Lower leg skin (tissue), 4 donors: Measurements from ENCODE around the gene GARIN5B. TPM values are rescaled to one million over a fixed set of nuclear protein-coding genes. Genes with fewer than 3 reads are reported as not detected.
"Not testable (repeated sequence)": the region's sequence is repeated elsewhere in the genome, so short reads cannot be mapped to it uniquely, and the experiment has no call there.

Source experiments
- DNase-seq, 2 donors: peaks; one replicate each; pipeline ENCODE4 v3.0.0-alpha.2; 2019; ENCODE audit warnings: low spot score in 2 of 2
- H3K4me3 ChIP-seq: fragments of 200-600 bp; sonication (generic); 2 replicates; pipeline ENCODE4 v1.5.1; 2017; ENCODE audit warnings: mild to moderate bottlenecking, low read depth; ENCODE audit not compliant: poor library complexity, severe bottlenecking
- CTCF ChIP-seq, 3 donors: fragments of 450-650 bp; IDR thresholded peaks; one replicate each; pipeline ENCODE4 v1.5.1; 2016; ENCODE audit warnings: antibody characterized with exemption in 3 of 3, mild to moderate bottlenecking in 3 of 3, moderate library complexity in 2 of 3
- POLR2A ChIP-seq, 2 donors: fragments of 450-650 bp; IDR thresholded peaks; one replicate each; pipeline ENCODE4 v1.6.1; 2016 to 2017; ENCODE audit warnings: antibody characterized with exemption in 2 of 2, mild to moderate bottlenecking in 1 of 2, moderate library complexity in 1 of 2
- WGBS, 2 donors: methylation state at CpG; one replicate each; pipeline ENCODE4 v1.1.5; 2018; 5-methylcytosine and 5-hydroxymethylcytosine counted together
- intact Hi-C: fragments of 100-400 bp; cut with DNase I; formaldehyde crosslinking; loops from one replicate; pipeline ENCODE4 v1.15.0; 2023; ENCODE audit warnings: low total_unique reads
- total RNA-seq, 4 donors: library from RNA; depleted of rRNA; stranded (reverse); fragments of >200 nt; gene quantifications; one replicate each; pipeline ENCODE4 v1.1.0, GENCODE V29; 2016

GARIN5B gene
- not detected for total RNA-seq

- TF ChIP-seq POLR2A (IDR thresholded peaks at IDR 0.05): no peak
- no peak for TF ChIP-seq CTCF (IDR thresholded peaks at IDR 0.05)
- no peak within 1 kb of the TSS for H3K4me3 ChIP-seq
- intact Hi-C loops: no loop called here
- WGBS, 2 donors: 83 to 84% methylated on average over 23 to 27 of the region's 27 CpGs
- DNase-seq: no peak
Measured at GRCh38 chr19:55362990-55363716, at the start of gene GARIN5B. Gene GARIN5B (minus strand): TSS chr19:55363260. CDS start chr19:55363066, 194 bp downstream.

GRCh38 chr19:55410168-55410567 is 47.1 kb upstream of the GARIN5B start:
- DNase-seq: no peak
- intact Hi-C loops: no loop called here
- TF ChIP-seq POLR2A (IDR thresholded peaks at IDR 0.05) (no peak), CTCF (IDR thresholded peaks at IDR 0.05) (no peak)
- no peak overlapping the region for H3K4me3 ChIP-seq
- 96 to 98% methylated on average over 2 of the region's 2 CpGs for WGBS, 2 donors

- DNase-seq, H3K4me3 ChIP-seq: not testable (repeated sequence)
- 89 to 91% methylated on average over 8 of the region's 8 CpGs for WGBS, 2 donors
- intact Hi-C loops: loop anchor here (5.0 kb wide), 1 partner anchor 233 kb away; the partner anchor contains the start of genes ZNF580 and ZNF581
Measured at GRCh38 chr19:55409179-55409578, 46.1 kb upstream of the GARIN5B start.

- H3K4me3 ChIP-seq: peak overlapping the region; percentile 10
- intact Hi-C loops: loop anchor here (5.0 kb wide), 1 partner anchor 234 kb away; the partner anchor contains the start of genes ZNF580 and ZNF581
- 59 to 64% methylated on average over 9 of the region's 9 CpGs for WGBS, 2 donors
- no peak for TF ChIP-seq CTCF (IDR thresholded peaks at IDR 0.05)
- TF ChIP-seq POLR2A (IDR thresholded peaks at IDR 0.05): no peak
- no peak for DNase-seq
Measured at GRCh38 chr19:55408533-55408872, 45.4 kb upstream of the GARIN5B start.

- TF ChIP-seq CTCF (IDR thresholded peaks at IDR 0.05) (no peak), POLR2A (IDR thresholded peaks at IDR 0.05) (no peak)
- intact Hi-C loops: loop anchor here (5.0 kb wide), 1 partner anchor 234 kb away; the partner anchor contains the start of genes ZNF580 and ZNF581
- WGBS, 2 donors: 1% methylated on average over 56 to 65 of the region's 72 CpGs
- H3K4me3 ChIP-seq: peak overlapping the region; percentile 74
- peak; percentile 99 to 100 for DNase-seq
Measured at GRCh38 chr19:55407800-55408532, 44.9 kb upstream of the GARIN5B start.

GRCh38 chr19:55407550-55407799 is 44.4 kb upstream of the GARIN5B start, which contains the start of gene UBE2S:
Gene UBE2S (minus strand): TSS chr19:55407788. CDS start chr19:55407589, 199 bp downstream.
- TF ChIP-seq POLR2A (IDR thresholded peaks at IDR 0.05): peak in 1 of 2 donors; percentile 84
- WGBS, 2 donors: 0% methylated on average over 3 to 17 of the region's 36 CpGs
- intact Hi-C loops: loop anchor here (5.0 kb wide), 1 partner anchor 235 kb away; the partner anchor contains the start of genes ZNF580 and ZNF581
- DNase-seq: not testable (repeated sequence)
- H3K4me3 ChIP-seq: peak within 1 kb of the TSS; percentile 74
